ELF-1 (cell line): ENCODE measurements around the gene AGAP2.

ENCODE experiments used
- DNase-seq: peaks from one replicate; pipeline ENCODE4 v3.0.0-alpha.2; 2016; ENCODE audit warnings: low read depth, low spot score

AGAP2 gene

GRCh38 chr12:57736741-57737466 lies 1.6 kb downstream of the AGAP2 start:
- peak; percentile 23 for DNase-seq

GRCh38 chr12:57735952-57736740 lies 2.4 kb downstream of the AGAP2 start:
- DNase-seq = peak; percentile 67

GRCh38 chr12:57735198-57735855 lies 3.2 kb downstream of the AGAP2 start:
- no peak for DNase-seq

DNA sequence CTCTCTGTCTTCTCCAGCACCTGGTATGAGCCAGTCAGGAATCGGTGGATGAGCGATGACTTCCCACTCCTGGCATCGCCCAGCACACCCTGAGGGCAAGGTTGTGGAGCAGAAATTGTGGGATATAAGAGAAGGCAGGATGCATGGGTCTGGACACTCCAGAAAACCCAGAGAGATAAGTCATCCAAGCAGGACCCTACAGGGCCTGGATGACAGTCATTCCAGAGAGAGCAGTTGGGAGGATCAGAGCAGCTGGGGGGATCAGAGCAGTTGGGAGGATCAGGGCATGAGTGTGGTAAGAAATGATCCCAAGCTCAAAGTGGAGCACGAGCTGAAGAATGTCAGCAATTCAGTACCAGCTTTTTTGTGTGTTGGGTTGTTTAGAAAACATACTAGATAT lies 4.0 kb downstream of the AGAP2 start:
- no peak for DNase-seq

GRCh38 chr12:57733928-57734327 lies 4.6 kb downstream of the AGAP2 start:
- DNase-seq = no peak

GRCh38 chr12:57732726-57733593 lies 5.6 kb downstream of the AGAP2 start:
- DNase-seq = no peak

DNA sequence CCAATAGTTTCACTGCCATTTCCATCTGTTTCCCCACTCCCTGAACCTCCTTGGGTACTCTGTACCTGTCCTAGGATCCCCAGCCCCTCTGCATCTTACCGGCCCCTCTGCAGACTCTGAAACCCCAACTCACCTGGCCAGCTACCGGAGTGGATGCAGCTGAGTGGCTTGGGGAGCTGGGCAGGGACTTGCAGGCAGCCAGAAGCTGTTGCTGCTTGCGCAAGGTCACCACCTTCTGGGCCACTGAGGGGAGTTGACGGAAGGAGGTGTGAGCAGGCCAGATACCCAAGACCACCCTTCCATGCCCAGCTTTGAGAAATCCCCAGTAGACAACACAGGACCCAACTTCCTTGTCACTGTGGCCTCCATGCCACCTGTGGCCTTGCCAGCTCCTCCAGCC lies 6.3 kb downstream of the AGAP2 start:
- DNase-seq = no peak

DNA sequence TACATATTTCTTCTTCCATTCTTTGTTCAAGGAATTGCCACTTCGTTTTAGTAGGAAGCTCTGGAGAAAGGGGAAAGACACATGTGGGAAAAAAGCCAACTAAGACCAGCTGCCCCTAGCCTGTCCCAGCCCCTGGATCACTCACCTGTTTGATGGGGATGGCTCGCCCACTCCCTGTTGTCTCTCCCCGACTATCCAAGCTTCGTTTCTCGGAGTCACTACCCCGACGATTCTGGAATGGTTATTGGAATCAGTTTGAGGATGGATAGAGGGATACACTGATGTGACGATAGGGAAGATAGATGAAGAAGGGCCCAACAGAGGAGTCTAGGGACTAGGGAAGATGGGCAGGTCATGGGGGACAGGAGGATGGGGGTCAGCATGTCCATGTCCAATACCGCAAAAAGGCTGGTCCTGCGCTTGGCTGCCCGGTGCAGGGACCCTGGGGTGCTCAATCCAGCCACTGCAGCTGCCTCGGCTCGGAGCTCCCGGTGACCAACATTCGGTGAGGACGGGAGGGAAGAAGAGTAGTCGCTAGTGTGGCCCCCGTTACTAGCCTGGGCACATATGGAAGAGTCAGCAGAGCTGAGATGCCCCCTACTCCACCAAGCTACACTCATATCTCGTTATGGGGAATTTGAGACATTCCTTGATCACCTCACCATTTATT lies 7.0 kb downstream of the AGAP2 start:
- DNase-seq = no peak

DNA sequence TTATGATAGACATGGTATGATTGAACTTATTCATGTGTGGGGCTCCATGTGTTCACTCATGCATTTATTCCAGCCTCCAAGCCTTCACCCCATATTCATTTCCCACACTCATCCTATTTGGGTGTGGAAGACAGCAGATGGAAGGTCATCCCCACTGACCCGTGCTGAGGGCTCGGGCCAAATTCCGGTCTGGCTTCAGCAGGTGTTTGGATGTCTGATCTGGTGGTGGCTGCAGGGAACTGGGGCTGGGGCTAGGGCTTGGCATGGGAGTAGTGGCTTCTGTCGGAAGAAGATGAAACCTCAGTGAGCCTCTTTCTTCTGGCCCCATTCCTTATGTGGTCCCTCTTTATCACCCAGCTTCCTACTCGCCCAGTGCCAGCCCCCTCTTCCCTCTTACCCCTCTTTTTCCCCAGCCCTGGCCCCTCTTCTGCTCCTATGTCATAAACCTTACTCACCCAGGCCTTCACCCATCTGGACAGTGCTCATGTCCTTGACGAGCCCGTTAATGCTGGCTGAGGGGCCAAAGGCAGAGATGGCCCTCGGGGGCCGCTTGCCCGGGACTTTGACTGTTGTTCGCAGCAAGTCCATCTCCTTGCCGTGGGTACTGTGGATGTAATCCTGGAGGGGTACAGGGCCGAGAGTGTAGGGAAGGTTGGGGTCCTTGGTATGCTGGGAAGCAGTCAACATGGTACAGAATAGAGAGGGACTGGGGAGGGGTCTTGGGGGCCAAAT lies 8.0 kb downstream of the AGAP2 start:
- no peak for DNase-seq

GRCh38 chr12:57729321-57729844 lies 9.2 kb downstream of the AGAP2 start:
- DNase-seq = no peak

- peak; percentile 75 for DNase-seq
These were observed 10.7 kb downstream of the AGAP2 start for GRCh38 chr12:57727758-57728395.

GRCh38 chr12:57726884-57727757 lies 11.4 kb downstream of the AGAP2 start:
- DNase-seq = peak; percentile 11

GRCh38 chr12:57726151-57726883 lies 12.2 kb downstream of the AGAP2 start:
- DNase-seq = peak; percentile 83

DNA sequence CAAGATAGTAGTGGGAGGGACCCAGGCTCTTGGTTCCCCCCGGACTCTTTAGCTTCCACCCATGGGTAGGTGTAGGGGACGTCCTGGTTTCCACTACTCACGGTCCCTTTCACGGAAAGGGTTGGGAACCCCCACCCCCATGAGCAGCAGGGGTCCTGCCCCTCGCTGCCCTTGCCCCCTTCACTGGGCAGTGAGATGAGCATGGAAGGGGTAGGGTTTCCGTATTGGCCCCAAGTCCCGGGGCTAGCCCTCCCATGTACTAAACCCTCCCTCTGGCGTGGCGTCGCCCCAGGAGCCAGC lies 12.7 kb downstream of the AGAP2 start:
- no peak for DNase-seq

- DNase-seq = no peak
These were observed 13.4 kb downstream of the AGAP2 start for GRCh38 chr12:57724936-57725740.

- DNase-seq = no peak
These were observed 14.3 kb downstream of the AGAP2 start for GRCh38 chr12:57724003-57724935.
